GM19467 (cell line): Measurements from ENCODE around the gene KCNMA1.

ENCODE experiments used
- ATAC-seq: cut with Tn5 transposase; IDR thresholded peaks from one replicate; pipeline ENCODE4 v1.9.1; 2021; ENCODE audit warnings: mild to moderate bottlenecking, moderate library complexity; ENCODE audit not compliant: unreplicated experiment

Gene KCNMA1

GRCh38 chr10:76901701-76902100, 735.9 kb downstream of the KCNMA1 start:
- ATAC-seq, result no peak

- ATAC-seq, result no peak
Observed at GRCh38 chr10:76899490-76899889, 738.1 kb downstream of the KCNMA1 start.

DNA sequence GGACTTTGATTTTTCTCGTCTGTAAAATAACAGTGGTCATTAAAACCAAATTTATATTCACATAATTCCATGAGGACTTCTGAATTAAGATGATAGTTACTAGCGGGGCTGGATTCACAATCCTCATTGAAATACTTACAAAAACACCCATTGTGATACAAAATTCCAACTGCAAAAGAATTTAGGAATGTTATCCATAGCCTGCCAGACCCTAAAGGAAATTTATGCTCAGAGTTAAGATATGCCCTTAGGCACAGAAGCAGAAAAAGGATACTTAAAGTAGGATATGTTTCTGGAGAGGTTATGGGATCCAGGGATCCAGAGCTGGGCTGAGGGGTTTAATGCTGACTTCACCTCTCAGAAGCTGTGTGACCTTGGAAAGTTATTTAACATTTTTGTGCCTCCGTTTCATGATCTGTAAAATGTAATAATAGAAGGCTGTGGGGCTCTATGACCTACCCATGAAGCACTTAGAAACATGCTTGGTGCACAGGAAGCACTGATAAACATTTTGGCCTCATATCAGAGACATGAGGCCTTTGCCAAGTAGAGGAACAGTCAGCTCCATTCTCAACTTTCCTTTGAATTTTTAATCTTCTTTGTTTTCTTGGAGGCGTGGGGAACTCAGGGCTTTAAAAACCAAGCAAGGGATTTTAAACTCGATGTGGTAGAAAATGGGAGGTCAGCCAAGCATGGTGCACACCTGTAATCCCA, 744.7 kb downstream of the KCNMA1 start:
- ATAC-seq, result no peak

DNA sequence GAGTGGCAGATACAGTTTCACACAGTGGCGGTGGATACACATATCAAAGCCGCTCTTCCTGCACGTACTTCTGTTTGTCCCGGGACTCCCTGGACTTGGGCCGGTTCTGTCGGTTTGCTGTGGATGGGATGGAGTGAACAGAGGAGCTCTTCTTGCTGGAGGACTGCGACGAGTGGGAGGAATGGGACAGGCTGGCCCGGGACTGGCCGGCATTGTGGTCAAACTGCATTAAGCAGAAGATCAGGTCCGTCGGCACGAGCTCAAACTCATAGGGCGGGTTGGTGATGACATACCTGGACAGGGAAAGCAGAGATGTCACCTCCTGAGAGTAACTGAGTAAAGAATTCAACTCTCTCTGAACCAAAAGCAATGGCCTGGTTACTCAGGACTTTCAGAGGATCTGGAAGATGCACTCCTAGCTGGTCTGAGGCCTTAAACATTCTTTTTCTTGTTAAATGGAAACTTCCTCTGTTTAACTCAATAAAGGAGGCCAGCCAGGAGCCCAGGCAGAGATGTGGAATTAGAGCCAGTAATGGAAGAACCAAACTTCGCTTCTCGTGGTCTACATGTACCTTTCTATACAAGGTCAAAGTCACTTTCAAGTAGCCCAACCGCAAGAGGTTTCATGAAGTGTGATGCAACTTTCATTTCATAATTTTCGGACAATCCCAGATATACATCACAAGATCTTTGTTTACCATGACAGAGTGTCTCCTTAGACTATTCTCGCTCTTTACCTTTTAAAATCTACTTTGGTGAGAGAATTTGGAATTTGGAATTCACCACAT, 750.2 kb downstream of the KCNMA1 start:
- ATAC-seq, result no peak

DNA sequence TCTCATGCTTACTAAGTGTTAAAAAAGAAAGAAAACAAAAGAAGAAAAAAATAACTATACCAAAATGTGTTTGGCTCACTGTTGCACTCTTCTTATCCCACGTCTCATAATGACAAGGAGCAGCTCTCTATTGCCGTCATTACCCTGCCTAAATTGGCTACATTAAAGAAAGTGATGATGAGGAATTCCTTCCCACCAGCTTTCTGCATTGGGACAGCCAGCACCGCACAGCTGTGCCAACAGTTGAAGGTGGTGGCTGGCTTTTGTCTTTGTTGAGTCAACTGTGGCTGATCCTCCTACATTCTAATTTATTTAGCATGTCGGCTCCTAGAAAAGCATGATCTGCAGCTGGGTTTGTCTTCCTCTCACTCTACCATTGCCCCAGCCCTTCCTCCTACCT, 751.8 kb downstream of the KCNMA1 start:
- no peak for ATAC-seq

- ATAC-seq, result no peak
Observed at GRCh38 chr10:76884673-76885275, 752.8 kb downstream of the KCNMA1 start.

DNA sequence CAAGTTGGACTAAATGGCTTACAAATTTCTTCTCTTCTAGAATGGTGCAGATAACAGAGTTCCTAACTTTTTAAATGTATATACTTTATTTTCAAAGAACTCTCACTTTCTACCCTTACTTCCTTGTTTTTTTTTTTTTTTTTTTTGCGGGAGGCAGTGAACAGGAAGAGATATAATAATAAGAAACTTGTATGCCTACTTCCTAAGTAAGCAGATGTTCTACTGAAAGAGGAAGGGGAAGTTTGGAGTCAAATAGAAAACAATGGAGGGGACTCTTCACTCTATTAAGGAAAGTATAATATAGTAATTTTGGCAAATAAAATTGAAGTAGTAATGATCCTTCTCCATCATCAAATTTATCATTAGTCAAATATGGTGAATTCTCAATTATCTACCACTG, 754.0 kb downstream of the KCNMA1 start:
- ATAC-seq, result no peak

GRCh38 chr10:76882796-76883195, 754.8 kb downstream of the KCNMA1 start:
- ATAC-seq, result no peak

DNA sequence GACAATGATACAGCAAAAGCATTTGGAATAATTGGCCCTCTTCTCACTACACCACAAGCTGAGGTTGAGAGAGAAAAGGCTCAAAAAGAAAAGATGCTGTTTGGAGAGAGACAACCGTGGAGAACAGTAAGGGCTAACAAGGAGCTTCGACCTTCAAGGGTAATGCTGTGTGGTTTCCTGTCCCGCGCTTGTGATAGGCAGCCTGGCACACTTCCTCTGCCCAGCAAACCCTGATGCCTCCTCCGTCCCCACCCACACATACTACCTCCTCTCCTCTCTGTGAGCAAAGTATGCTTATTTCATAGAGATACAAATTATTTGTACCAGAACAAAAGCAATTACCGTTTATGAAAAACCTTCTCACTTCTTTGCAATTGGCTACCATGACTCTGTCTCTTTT, 755.4 kb downstream of the KCNMA1 start:
- peak; percentile 54 for ATAC-seq

- ATAC-seq, result no peak
Observed at GRCh38 chr10:76881477-76882220, 756.0 kb downstream of the KCNMA1 start.

DNA sequence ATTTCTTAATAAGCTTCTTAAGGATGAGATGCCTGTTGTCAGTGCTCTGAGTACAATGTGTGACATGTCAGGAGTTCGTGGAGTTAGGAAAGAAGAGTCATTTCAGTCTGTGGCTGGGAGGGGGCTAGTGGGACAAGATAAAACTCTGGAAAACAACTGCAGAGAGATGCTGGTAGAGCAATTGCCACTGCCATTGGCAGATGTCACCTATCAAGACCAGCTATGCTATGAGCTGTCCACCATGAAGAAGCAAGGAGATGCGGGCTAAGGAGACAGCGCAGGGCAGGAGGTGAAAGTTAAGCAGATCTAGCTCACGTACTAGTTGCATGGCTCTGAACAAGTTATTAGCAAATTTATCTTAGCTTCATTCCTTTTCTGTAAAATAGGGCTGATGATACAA, 756.7 kb downstream of the KCNMA1 start:
- ATAC-seq, result no peak

GRCh38 chr10:76879116-76879913, 758.3 kb downstream of the KCNMA1 start:
- ATAC-seq, result no peak

DNA sequence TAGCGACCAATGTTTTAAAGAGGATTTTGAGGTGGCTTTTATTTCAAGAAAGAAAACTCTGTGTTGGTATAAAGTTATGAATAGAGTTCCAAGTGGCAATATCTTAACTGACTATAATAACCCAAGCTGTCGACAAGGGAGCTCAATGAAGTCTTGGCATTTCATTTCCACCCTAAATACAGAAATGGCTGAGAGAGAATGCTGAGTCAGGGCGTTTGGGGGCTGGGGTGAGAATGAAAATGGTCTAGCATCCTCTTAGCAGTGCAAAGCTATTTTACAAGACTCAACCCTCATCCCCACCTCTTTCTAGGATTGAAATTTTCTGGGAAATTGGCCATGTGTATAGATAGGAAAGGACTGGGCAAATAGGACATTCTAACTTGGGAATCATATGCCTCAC, 759.1 kb downstream of the KCNMA1 start:
- ATAC-seq, result no peak

GRCh38 chr10:76874896-76875295, 762.7 kb downstream of the KCNMA1 start:
- ATAC-seq, result no peak

- ATAC-seq, result no peak
Observed at GRCh38 chr10:76874176-76874575, 763.4 kb downstream of the KCNMA1 start.

- ATAC-seq, result no peak
Observed at GRCh38 chr10:76871697-76872295, 765.8 kb downstream of the KCNMA1 start.

GRCh38 chr10:76869931-76870330, 767.7 kb downstream of the KCNMA1 start:
- ATAC-seq, result no peak

DNA sequence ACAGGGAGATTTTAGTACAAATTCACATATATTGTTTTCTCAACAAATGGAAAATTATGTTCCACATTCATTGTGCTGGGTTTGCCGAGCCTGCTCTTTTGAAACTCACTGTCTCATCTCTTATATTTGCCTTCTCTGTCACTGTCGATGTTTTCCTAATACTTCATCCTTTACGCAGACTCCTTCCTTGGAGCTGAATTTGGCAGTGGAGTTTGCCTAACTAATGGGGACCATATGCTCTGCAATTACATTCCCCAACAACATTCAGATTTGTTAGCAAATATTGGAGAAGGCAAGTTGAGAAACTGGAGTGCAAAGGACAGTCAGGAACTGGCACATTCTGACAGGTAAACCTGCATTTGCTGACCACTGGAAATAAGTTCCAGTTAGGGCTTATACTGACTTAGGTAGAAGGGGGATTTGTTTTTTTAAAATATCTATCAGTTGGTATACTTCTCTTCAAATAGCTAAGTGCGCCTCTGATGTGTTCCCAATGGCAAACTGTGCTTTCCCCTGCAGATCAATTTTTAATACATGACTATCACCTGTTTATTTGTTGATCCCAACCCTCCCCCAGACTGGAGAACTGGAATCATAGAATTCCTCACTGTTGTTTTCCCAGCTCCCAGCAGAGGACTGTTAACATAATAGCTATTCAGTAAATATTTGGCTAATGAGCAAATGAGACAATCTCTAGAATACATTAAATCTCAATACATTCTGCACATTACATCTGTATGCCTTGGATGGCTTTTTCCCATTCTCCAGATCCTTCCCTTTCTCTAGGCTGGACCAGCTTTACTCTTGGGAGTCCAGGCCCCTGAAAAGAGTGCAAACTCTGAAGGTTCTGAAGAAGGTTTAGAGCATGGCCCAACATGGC, 769.3 kb downstream of the KCNMA1 start:
- no peak for ATAC-seq
